ENCODE measurements around the gene GLI3.
A peak's percentile ranks its signal among the peaks of the same experiment; 100 is the strongest.

Gene GLI3

DNA sequence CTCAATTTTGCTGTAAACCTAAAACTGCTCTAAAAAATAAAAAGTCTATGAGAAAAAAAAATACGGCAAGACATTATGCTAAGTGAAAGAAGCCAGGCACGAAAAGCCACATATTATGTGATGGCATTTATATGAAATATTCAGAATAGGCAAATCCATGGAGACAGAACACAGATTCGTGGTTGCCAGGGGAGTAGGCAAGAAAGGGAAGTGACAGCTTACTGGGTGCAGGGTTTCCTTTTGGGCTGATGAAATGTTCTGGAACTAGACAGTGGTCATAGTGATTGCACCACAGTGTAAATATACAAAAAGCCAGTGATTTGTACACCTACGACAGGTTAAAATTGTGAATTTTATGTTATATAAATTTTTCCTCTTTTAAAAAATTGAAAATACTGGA is 41.3 kb upstream of the GLI3 start:
- peaks cover 24% of the 10 kb centered on the region for H3K27me3 ChIP-seq (ENCODE audit: insufficient read depth, low read length, poor library complexity, severe bottlenecking)
- no peak overlapping the region for H2AFZ ChIP-seq (ENCODE audit: low read length)
- no peaks in the 10 kb centered on the region for H3K9me2 ChIP-seq (replicated peaks; ENCODE audit: low read depth, low read length)
- no peaks in the 10 kb centered on the region for H4K20me1 ChIP-seq (ENCODE audit: insufficient read depth, low read length, poor library complexity, severe bottlenecking)
- H3K79me2 ChIP-seq (ENCODE audit: insufficient read depth, low read length): no peaks in the 10 kb centered on the region
- no peak overlapping the region for H3K4me2 ChIP-seq (ENCODE audit: low read depth, low read length, poor library complexity, severe bottlenecking)
- no peaks in the 10 kb centered on the region for H3K4me1 ChIP-seq (ENCODE audit: insufficient read depth, low read length, poor library complexity, severe bottlenecking)
- no peak overlapping the region for H3K9ac ChIP-seq (ENCODE audit: low read depth, low read length, poor library complexity, severe bottlenecking)
- no peaks in the 10 kb centered on the region for H3K9me3 ChIP-seq (ENCODE audit: insufficient read depth, low read depth, low read length)
- no peaks in the 10 kb centered on the region for H3F3A ChIP-seq (ENCODE audit: low read depth)
- H3K4me3 ChIP-seq (ENCODE audit: low read length, poor library complexity, severe bottlenecking): no peak overlapping the region
- H3K36me3 ChIP-seq (ENCODE audit: insufficient read depth, low read length): no peaks in the 10 kb centered on the region
- no peak for TF ChIP-seq EZH2phosphoT487 (IDR thresholded peaks at IDR 0.05; ENCODE audit: borderline replicate concordance)
- TF ChIP-seq, protein P1, sequence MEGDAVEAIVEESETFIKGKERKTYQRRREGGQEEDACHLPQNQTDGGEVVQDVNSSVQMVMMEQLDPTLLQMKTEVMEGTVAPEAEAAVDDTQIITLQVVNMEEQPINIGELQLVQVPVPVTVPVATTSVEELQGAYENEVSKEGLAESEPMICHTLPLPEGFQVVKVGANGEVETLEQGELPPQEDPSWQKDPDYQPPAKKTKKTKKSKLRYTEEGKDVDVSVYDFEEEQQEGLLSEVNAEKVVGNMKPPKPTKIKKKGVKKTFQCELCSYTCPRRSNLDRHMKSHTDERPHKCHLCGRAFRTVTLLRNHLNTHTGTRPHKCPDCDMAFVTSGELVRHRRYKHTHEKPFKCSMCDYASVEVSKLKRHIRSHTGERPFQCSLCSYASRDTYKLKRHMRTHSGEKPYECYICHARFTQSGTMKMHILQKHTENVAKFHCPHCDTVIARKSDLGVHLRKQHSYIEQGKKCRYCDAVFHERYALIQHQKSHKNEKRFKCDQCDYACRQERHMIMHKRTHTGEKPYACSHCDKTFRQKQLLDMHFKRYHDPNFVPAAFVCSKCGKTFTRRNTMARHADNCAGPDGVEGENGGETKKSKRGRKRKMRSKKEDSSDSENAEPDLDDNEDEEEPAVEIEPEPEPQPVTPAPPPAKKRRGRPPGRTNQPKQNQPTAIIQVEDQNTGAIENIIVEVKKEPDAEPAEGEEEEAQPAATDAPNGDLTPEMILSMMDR (conservative IDR thresholded peaks at IDR 0.05; ENCODE audit: low read length): no peak

DNA sequence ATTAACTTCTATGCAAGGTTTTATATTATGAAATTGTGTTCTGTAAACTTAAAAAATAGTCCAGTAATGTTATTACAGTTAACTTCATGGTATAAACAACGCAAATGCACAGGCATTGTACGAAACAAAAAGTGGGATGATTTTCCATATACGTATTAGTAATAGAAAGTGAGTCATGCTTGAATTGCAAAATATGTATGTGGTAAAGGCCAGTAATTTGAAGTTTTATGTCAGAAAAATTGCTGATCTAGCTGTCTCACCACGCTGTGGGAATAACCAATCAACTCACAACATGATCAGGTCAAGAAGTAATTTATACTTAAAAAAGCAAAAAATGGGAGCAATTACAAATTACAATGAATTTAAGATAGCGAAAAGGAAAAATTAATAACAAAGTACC is 37.0 kb upstream of the GLI3 start:
- H3K4me2 ChIP-seq (ENCODE audit: low read depth, low read length, poor library complexity, severe bottlenecking): no peak overlapping the region
- no peak overlapping the region for H3K4me3 ChIP-seq (ENCODE audit: low read length, poor library complexity, severe bottlenecking)

DNA sequence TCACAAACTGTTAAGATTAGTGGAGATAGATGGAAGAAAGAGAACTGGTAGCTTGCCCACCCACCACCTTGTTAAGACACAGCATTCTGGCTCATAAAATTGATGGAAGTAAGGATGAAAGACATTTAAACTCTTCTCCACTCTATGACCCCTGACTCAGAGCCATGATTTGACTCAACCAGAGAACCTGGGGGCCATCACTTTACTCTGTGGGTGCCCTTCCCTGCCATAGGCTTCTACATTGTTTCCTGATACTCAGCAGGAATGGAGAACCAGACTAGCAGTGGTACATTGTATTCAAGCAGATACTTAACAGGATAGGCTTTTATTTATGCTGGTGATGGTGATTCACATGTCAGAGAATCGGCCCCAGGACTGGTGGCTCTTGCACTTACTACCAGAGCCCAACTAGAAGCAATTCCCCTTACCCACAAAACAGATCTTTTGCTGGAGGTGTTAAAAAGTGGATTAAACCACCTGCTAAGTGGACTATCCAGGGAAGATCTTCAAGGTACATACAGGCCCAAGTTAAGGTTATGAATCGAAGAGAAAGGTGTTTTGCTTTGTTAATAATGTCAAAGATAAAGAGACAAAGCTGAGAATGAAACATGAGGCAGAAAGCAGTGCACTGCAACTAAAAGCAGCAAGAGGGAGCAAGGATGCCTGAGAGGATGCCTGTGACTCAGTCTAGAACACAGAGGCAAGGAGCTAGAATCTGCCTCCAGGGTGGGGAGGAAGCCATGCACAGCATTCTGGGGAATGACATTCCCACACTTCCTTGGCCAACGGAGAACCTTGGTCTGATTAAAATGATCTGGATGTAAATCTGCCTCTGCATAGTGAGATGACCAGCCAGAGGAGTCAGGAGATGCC is 36.0 kb upstream of the GLI3 start:
- TF ChIP-seq EZH2phosphoT487 (IDR thresholded peaks at IDR 0.05; ENCODE audit: borderline replicate concordance): no peak
- TF ChIP-seq, protein P1 (conservative IDR thresholded peaks at IDR 0.05; ENCODE audit: low read length): peak; percentile 53
- H3K4me2 ChIP-seq (ENCODE audit: low read depth, low read length, poor library complexity, severe bottlenecking): no peak overlapping the region

More for the DNA sequence above, 37.0 kb upstream of the GLI3 start:
- Histone ChIP-seq H3K9me3 (ENCODE audit: insufficient read depth, low read depth, low read length) (no peaks in the 10 kb centered on the region), H2AFZ (ENCODE audit: low read length) (no peak overlapping the region), H3K79me2 (ENCODE audit: insufficient read depth, low read length) (no peaks in the 10 kb centered on the region), H3K9me2 (replicated peaks; ENCODE audit: low read depth, low read length) (no peaks in the 10 kb centered on the region), H3K9ac (ENCODE audit: low read depth, low read length, poor library complexity, severe bottlenecking) (no peak overlapping the region), H4K20me1 (ENCODE audit: insufficient read depth, low read length, poor library complexity, severe bottlenecking) (no peaks in the 10 kb centered on the region), H3K36me3 (ENCODE audit: insufficient read depth, low read length) (no peaks in the 10 kb centered on the region), H3K27me3 (ENCODE audit: insufficient read depth, low read length, poor library complexity, severe bottlenecking) (peaks cover 19% of the 10 kb centered on the region), H3F3A (ENCODE audit: low read depth) (no peaks in the 10 kb centered on the region), H3K4me1 (ENCODE audit: insufficient read depth, low read length, poor library complexity, severe bottlenecking) (peaks cover 4% of the 10 kb centered on the region)
- no peak for TF ChIP-seq EZH2phosphoT487 (IDR thresholded peaks at IDR 0.05; ENCODE audit: borderline replicate concordance)
- TF ChIP-seq, protein P1 (conservative IDR thresholded peaks at IDR 0.05; ENCODE audit: low read length): no peak

More for the DNA sequence above, 36.0 kb upstream of the GLI3 start:
- Histone ChIP-seq H3K9ac (ENCODE audit: low read depth, low read length, poor library complexity, severe bottlenecking) (no peak overlapping the region), H3K4me3 (ENCODE audit: low read length, poor library complexity, severe bottlenecking) (no peak overlapping the region), H3K9me2 (replicated peaks; ENCODE audit: low read depth, low read length) (no peaks in the 10 kb centered on the region), H3K36me3 (ENCODE audit: insufficient read depth, low read length) (no peaks in the 10 kb centered on the region), H3K27me3 (ENCODE audit: insufficient read depth, low read length, poor library complexity, severe bottlenecking) (peaks cover 13% of the 10 kb centered on the region), H4K20me1 (ENCODE audit: insufficient read depth, low read length, poor library complexity, severe bottlenecking) (no peaks in the 10 kb centered on the region), H3K9me3 (ENCODE audit: insufficient read depth, low read depth, low read length) (no peaks in the 10 kb centered on the region), H2AFZ (ENCODE audit: low read length) (no peak overlapping the region), H3F3A (ENCODE audit: low read depth) (no peaks in the 10 kb centered on the region), H3K4me1 (ENCODE audit: insufficient read depth, low read length, poor library complexity, severe bottlenecking) (peaks cover 13% of the 10 kb centered on the region), H3K79me2 (ENCODE audit: insufficient read depth, low read length) (no peaks in the 10 kb centered on the region)

Measured in Loucy (cell line).